PC-9 (cell line): ENCODE data around the gene UBL4A.

Source experiments
- EZH2 ChIP-seq: fragments of 200-600 bp; sonication (generic); IDR thresholded peaks from 2 replicates; pipeline ENCODE4 v1.8.0; 2017; ENCODE audit warnings: antibody characterized with exemption, low read depth
- TF ChIP-seq, protein P1 (sequence below): fragments of 200-600 bp; sonication (generic); conservative IDR thresholded peaks from 2 replicates; pipeline ENCODE4 v1.6.1; 2017; ENCODE audit warnings: mixed run types, antibody characterized with exemption, mild to moderate bottlenecking, moderate library complexity

DNA sequence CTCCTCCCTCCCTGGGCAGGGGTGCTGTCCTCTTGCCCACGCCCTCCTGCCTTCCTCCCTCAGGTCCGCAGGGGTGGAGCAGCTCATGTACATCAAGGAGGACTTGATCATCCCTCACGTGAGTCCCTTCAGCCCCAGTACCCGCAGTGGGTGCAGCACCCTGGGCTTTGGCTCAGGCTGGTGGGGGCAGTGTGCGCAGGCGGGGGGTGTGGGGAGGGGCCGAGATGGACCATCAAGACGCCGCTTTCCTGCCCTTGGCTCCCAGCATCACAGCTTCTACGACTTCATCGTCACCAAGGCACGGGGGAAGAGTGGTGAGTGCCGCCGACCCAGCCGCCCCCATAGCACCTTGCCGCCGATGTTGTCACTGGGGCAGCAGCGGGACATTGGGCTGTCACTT is 36.8 kb downstream of the UBL4A start:
- TF ChIP-seq, protein P1, sequence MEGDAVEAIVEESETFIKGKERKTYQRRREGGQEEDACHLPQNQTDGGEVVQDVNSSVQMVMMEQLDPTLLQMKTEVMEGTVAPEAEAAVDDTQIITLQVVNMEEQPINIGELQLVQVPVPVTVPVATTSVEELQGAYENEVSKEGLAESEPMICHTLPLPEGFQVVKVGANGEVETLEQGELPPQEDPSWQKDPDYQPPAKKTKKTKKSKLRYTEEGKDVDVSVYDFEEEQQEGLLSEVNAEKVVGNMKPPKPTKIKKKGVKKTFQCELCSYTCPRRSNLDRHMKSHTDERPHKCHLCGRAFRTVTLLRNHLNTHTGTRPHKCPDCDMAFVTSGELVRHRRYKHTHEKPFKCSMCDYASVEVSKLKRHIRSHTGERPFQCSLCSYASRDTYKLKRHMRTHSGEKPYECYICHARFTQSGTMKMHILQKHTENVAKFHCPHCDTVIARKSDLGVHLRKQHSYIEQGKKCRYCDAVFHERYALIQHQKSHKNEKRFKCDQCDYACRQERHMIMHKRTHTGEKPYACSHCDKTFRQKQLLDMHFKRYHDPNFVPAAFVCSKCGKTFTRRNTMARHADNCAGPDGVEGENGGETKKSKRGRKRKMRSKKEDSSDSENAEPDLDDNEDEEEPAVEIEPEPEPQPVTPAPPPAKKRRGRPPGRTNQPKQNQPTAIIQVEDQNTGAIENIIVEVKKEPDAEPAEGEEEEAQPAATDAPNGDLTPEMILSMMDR, result no peak
- TF ChIP-seq EZH2, result no peak
